ENCODE data around the gene PGLYRP4. TPM values are rescaled to one million over a fixed set of nuclear protein-coding genes. Genes with fewer than 3 reads are reported as not detected.

Gene PGLYRP4
- total RNA-seq, 6 experiments from 2014 or later = not detected

DNA sequence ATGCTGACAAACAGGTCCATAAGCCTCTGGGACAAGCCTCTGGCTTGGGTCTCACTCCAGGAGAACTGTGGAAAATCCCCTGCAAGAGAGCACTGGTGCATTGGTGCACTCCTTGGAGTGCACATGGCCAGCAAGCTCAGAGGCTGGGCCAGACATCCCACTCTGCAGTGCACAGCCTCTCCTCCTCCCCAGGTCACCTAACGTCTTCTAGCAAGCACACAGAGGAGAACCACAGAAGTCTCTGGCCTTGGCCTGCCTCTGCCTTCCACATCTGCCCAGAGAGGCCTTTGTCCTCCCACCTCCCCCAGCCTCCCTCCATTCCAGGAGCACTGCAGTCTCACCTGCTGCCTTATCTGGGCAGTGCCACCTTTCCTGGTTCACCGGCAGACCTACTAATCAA is 40.1 kb downstream of the PGLYRP4 start:
- no peaks in the 10 kb centered on the region for H3K36me3 ChIP-seq
- no peaks in the 10 kb centered on the region for H3K27me3 ChIP-seq
- no peaks in the 10 kb centered on the region for H3K4me1 ChIP-seq
- DNase-seq = no peak
- 100% methylated on average over 1 of the region's 2 CpGs for WGBS (ENCODE audit: insufficient coverage, low coverage, low lambda C conversion rate, missing lambda C conversion rate)
- no peak overlapping the region for H3K4me3 ChIP-seq
- intact Hi-C loops (cut with DNase I) = no loop called here
- ATAC-seq = no peak
- H3K9me3 ChIP-seq = no peaks in the 10 kb centered on the region
- no peak overlapping the region for H3K27ac ChIP-seq
- no peak for TF ChIP-seq POLR2A (IDR thresholded peaks at IDR 0.05)
- TF ChIP-seq, protein P1, sequence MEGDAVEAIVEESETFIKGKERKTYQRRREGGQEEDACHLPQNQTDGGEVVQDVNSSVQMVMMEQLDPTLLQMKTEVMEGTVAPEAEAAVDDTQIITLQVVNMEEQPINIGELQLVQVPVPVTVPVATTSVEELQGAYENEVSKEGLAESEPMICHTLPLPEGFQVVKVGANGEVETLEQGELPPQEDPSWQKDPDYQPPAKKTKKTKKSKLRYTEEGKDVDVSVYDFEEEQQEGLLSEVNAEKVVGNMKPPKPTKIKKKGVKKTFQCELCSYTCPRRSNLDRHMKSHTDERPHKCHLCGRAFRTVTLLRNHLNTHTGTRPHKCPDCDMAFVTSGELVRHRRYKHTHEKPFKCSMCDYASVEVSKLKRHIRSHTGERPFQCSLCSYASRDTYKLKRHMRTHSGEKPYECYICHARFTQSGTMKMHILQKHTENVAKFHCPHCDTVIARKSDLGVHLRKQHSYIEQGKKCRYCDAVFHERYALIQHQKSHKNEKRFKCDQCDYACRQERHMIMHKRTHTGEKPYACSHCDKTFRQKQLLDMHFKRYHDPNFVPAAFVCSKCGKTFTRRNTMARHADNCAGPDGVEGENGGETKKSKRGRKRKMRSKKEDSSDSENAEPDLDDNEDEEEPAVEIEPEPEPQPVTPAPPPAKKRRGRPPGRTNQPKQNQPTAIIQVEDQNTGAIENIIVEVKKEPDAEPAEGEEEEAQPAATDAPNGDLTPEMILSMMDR (IDR thresholded peaks at IDR 0.05) = no peak

DNA sequence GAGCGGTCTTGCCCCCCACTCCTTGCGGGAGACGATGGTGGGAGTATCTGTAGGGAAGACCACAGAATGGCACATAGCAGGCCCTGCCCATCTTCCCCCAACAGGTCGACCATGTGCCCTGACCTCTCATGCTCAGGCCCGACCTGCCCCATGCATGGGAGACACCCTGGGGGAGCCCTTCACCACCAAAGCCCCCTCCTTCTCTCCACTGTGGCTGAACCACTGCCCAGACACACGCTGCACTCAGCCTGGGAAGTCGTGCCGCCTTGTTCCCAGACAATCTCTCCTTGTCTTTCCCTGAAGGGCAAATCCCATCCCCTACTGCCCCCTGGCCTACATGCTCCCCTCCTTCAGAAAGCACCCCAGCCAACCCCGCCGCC is 41.4 kb downstream of the PGLYRP4 start:
- WGBS (ENCODE audit: insufficient coverage, low coverage, low lambda C conversion rate, missing lambda C conversion rate) = 63% methylated on average over 5 of the region's 10 CpGs
- intact Hi-C loops (cut with DNase I) = no loop called here
- Histone ChIP-seq H3K27ac (no peak overlapping the region), H3K4me1 (no peaks in the 10 kb centered on the region), H3K4me3 (no peak overlapping the region), H3K27me3 (no peaks in the 10 kb centered on the region), H3K9me3 (no peaks in the 10 kb centered on the region), H3K36me3 (no peaks in the 10 kb centered on the region)
- no peak for DNase-seq
- peak in 1 of 4 donors; percentile 8 for ATAC-seq
- TF ChIP-seq POLR2A (IDR thresholded peaks at IDR 0.05) = no peak
- TF ChIP-seq, protein P1 (IDR thresholded peaks at IDR 0.05) = no peak

DNA sequence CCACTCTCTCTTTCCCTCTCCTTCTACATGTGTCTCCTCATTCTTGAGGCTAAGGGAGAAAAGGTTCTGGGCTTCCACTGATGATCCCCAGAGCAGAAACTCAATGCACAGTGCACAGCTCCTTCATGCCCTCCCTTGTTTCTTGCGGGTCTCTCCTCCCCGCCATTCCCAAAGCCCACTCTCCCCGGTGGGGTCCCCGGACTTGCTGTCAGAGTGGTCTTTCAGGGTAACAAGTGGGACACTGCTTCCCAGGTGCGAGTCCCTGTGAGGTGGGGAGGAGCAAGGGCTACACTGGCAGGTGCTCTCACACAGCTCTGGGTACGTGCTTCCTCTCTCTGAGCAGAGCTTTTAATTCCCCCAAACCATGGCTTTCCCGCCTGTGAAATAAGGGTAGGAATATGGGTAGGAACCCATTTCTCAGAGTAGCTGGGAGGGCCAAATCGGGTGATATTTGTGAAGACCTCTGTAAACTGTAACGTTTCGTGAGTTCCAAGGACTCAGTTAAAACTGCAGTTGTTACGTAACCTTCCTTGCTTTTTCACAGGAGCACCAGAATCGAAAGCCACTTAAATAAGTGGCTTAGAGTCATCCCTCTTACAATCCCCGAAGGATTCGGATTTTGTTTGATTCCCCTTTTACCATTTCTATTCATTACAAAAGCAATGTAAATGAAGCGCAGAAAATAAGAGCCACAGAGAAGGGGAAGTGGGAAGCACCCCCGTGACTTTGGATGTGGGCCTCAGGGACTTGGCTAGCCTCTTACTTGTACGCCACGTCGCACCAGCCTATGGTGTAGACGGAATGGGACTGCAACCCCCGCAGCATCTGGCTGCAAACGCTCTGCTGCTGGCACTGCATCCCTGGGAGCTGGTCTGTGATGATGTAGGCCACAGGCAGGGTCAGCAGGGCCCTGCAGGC is 42.1 kb downstream of the PGLYRP4 start:
- 57% methylated on average over 18 of the region's 22 CpGs for WGBS (ENCODE audit: insufficient coverage, low coverage, low lambda C conversion rate, missing lambda C conversion rate)

DNA sequence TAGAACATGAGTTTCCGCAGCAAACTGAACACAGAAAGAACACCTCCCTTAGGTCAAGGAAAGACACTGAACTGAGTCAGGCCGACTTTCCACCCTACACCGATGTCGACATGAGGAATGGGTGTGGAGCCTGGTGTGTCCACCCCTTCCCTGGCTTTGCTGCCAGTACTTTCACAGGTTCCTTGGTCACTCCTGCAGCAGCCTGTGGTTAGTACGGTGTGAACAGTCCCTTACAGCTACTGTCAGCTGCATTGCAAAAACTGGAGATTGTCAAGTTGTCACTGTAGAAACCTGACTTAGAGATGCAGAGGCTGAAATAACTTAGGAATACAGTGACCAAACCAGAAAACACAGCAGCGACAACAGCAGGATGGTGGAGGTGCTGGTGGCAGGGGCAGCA is 43.0 kb downstream of the PGLYRP4 start:
- Histone ChIP-seq H3K36me3 (no peaks in the 10 kb centered on the region), H3K27me3 (no peaks in the 10 kb centered on the region), H3K9me3 (no peaks in the 10 kb centered on the region), H3K27ac (no peak overlapping the region), H3K4me1 (no peaks in the 10 kb centered on the region), H3K4me3 (no peak overlapping the region)
- no peak for DNase-seq
- WGBS (ENCODE audit: insufficient coverage, low coverage, low lambda C conversion rate, missing lambda C conversion rate) = 72% methylated on average over 6 of the region's 6 CpGs
- intact Hi-C loops (cut with DNase I) = no loop called here
- TF ChIP-seq POLR2A (IDR thresholded peaks at IDR 0.05) = no peak
- TF ChIP-seq, protein P1 (IDR thresholded peaks at IDR 0.05) = no peak
- no peak for ATAC-seq

More for the DNA sequence above, 42.1 kb downstream of the PGLYRP4 start:
- no peaks in the 10 kb centered on the region for H3K4me1 ChIP-seq
- no peak for ATAC-seq
- no peak overlapping the region for H3K27ac ChIP-seq
- H3K36me3 ChIP-seq = no peaks in the 10 kb centered on the region
- no peak for TF ChIP-seq POLR2A (IDR thresholded peaks at IDR 0.05)
- TF ChIP-seq, protein P1 (IDR thresholded peaks at IDR 0.05) = no peak
- intact Hi-C loops (cut with DNase I) = no loop called here
- H3K9me3 ChIP-seq = no peaks in the 10 kb centered on the region
- DNase-seq = no peak
- H3K4me3 ChIP-seq = no peak overlapping the region
- no peaks in the 10 kb centered on the region for H3K27me3 ChIP-seq

Measured in right lobe of liver (tissue), 6 donors.